ENCODE results near the gene WDR43.

The WDR43 gene

DNA sequence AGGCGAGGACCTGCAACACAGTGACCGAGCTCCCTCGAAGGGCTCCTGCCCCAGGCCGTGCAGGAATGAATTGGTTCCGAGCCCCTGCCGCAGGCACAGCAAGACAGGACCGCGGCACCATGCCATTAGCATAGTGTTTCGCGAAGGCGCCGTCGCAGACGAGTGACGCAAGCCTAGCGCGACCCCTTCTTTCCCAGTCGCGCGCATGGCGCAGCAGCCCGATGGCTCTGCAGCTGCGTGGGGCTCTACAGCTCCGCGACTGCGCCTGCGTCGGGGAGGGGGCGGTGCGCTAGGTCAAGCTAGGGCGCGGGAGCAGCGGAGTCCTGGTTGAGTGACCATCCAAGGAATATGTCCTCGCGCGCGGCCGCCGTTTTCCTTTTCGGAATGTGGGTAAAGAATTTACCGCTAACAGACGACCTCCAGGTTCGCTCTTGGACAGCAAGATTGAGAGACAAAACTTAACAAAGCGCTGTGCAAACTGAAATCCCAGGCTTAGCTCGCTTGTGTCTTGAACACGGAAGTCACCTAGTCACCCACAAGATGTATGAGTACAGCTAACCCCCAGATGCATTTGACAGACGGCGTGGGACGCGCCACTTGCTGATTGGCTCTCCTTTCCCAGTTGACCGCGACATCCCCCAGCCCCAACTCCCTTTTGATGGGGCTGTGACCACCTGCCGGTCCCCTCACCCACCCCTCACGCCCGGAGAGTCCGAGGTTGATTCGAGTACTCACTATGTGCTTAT is 24.1 kb upstream of the WDR43 start, which contains the start of gene TRMT61B:
Gene TRMT61B, minus strand, starts transcription at position 164 of the 746 bp plus-strand sequence. Its CDS starts 32 bp downstream, at position 132.
- H3K27ac Mint-ChIP-seq = peak within 1 kb of the TSS; percentile 86 to 94 (median 88)
- peaks cover 30% of the 10 kb centered on the region for H3K4me1 Mint-ChIP-seq

DNA sequence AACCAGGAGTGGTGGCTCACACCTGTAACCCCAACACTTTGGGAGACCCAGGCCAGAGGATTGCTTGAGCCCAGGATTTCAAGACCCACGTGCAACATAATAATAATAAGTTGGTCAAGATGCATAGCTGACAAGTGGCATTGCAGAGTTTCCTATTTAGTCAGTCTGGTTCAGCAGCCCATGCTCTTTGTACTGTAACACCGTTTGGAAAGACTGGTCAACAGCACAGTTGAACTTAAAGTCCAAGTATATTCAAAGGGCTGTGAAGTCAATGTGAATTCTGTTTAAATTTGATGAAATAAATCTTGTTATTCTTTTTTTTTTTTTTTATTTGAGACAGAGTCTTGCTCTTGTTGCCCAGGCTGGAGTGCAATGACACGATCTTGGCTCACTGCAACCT is 22.8 kb upstream of the WDR43 start:
- H3K9me3 Mint-ChIP-seq = no peaks in the 10 kb centered on the region
- peak overlapping the region; percentile 30 to 97 (median 34) for H3K4me3 Mint-ChIP-seq
- H3K27me3 Mint-ChIP-seq (ENCODE audit: low read depth) = peaks cover 26% of the 10 kb centered on the region
- peaks cover 9% of the 10 kb centered on the region for H3K36me3 Mint-ChIP-seq (ENCODE audit: low read depth)
- H3K4me1 Mint-ChIP-seq = peaks cover 29% of the 10 kb centered on the region
- no peak overlapping the region for H3K27ac Mint-ChIP-seq
- TF ChIP-seq, protein P1, sequence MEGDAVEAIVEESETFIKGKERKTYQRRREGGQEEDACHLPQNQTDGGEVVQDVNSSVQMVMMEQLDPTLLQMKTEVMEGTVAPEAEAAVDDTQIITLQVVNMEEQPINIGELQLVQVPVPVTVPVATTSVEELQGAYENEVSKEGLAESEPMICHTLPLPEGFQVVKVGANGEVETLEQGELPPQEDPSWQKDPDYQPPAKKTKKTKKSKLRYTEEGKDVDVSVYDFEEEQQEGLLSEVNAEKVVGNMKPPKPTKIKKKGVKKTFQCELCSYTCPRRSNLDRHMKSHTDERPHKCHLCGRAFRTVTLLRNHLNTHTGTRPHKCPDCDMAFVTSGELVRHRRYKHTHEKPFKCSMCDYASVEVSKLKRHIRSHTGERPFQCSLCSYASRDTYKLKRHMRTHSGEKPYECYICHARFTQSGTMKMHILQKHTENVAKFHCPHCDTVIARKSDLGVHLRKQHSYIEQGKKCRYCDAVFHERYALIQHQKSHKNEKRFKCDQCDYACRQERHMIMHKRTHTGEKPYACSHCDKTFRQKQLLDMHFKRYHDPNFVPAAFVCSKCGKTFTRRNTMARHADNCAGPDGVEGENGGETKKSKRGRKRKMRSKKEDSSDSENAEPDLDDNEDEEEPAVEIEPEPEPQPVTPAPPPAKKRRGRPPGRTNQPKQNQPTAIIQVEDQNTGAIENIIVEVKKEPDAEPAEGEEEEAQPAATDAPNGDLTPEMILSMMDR (IDR thresholded peaks at IDR 0.05; ENCODE audit: unreplicated experiment in 3 of 3) = no peak

More for the DNA sequence above, 24.1 kb upstream of the WDR43 start, which contains the start of gene TRMT61B:
- TF ChIP-seq, protein P1 (IDR thresholded peaks at IDR 0.05; ENCODE audit: unreplicated experiment in 3 of 3) = no peak
- peaks cover 13% of the 10 kb centered on the region for H3K27me3 Mint-ChIP-seq (ENCODE audit: low read depth)
- H3K4me3 Mint-ChIP-seq = peak within 1 kb of the TSS; percentile 97 to 100 (median 97)
- H3K36me3 Mint-ChIP-seq (ENCODE audit: low read depth) = peaks cover 10% of the 10 kb centered on the region
- H3K9me3 Mint-ChIP-seq = no peaks in the 10 kb centered on the region

GRCh38 chr2:28880193-28880592 is 14.3 kb upstream of the WDR43 start:
- H3K9me3 Mint-ChIP-seq = no peaks in the 10 kb centered on the region
- no peaks in the 10 kb centered on the region for H3K36me3 Mint-ChIP-seq (ENCODE audit: low read depth)
- no peak overlapping the region for H3K27ac Mint-ChIP-seq
- peaks cover 52% of the 10 kb centered on the region for H3K27me3 Mint-ChIP-seq (ENCODE audit: low read depth)
- H3K4me3 Mint-ChIP-seq = no peak overlapping the region
- H3K4me1 Mint-ChIP-seq = no peaks in the 10 kb centered on the region
- TF ChIP-seq, protein P1 (IDR thresholded peaks at IDR 0.05; ENCODE audit: unreplicated experiment in 3 of 3) = no peak

- Mint-ChIP-seq H3K9me3 (peaks cover 2% of the 10 kb centered on the region), H3K27me3 (ENCODE audit: low read depth) (peaks cover 5% of the 10 kb centered on the region), H3K4me1 (peaks cover 23% of the 10 kb centered on the region), H3K27ac (no peak overlapping the region), H3K36me3 (ENCODE audit: low read depth) (no peaks in the 10 kb centered on the region), H3K4me3 (peak overlapping the region in 1 of 3 experiments; percentile 81)
- TF ChIP-seq, protein P1 (IDR thresholded peaks at IDR 0.05; ENCODE audit: unreplicated experiment in 3 of 3) = no peak
Measured at GRCh38 chr2:28893488-28893887, 979 bp upstream of the WDR43 start.

DNA sequence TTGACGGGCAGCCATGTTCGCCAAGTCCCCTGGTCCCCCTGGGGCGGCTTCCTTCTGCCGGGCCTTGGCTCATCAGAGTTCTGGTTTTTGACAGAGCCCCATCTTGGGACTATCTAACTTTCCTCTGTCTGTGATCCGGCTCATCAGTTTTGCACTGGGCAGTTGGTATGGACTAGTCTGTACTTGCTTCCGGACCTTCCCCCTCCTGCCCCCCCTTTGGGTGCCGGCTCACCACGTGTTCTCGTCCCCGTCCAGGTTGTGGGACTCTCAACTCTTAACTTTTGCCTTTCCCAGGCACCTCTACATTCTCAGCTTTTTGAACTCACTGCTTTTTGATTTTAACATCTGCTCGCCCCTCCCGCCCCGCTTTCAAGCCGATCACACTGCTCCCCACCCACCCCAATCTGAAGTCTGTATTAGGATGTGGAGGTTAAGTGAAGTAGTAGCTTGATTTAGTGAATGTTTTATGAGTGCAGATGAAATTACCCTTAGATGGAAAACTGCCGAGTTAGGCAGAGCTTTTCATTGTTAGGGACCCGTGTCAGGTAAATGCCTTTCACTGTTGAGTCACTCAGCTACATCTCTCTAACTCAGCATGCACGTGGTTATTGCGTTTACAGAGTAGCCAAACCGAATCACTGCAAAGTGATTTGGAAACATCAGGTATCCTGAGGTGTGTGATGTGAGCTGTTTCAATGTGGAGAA is 874 bp downstream of the WDR43 start:
- peak overlapping the region; percentile 62 to 92 (median 86) for H3K27ac Mint-ChIP-seq
- TF ChIP-seq, protein P1 (IDR thresholded peaks at IDR 0.05; ENCODE audit: unreplicated experiment in 3 of 3) = no peak
- peaks cover 25% of the 10 kb centered on the region for H3K4me1 Mint-ChIP-seq
- no peaks in the 10 kb centered on the region for H3K27me3 Mint-ChIP-seq (ENCODE audit: low read depth)
- H3K4me3 Mint-ChIP-seq = peak overlapping the region; percentile 92 to 97 (median 97)
- no peaks in the 10 kb centered on the region for H3K36me3 Mint-ChIP-seq (ENCODE audit: low read depth)
- peaks cover 2% of the 10 kb centered on the region for H3K9me3 Mint-ChIP-seq
